HEK293 (cell line): ENCODE data around the gene SRRM5.
A peak's percentile ranks its signal among the peaks of the same experiment; 100 is the strongest.

ENCODE experiments used
- CTCF ChIA-PET: fragments of 350-600 bp; formaldehyde crosslinking; extraction: SDS; loops from one replicate; lab custom pipeline; 2021; ENCODE audit warnings: antibody characterized with exemption; lab: Yijun Ruan, JAX
- POLR2A ChIA-PET: fragments of 300-600 bp; formaldehyde crosslinking; extraction: SDS; loops from one replicate; lab custom pipeline; 2020; ENCODE audit warnings: antibody characterized with exemption, inconsistent platforms; lab: Yijun Ruan, JAX
- H3K27ac ChIP-seq: fragments of 200-500 bp; sonication (Bioruptor generic); 2 replicates; pipeline ENCODE4 v1.5.1; 2014; ENCODE audit warnings: low read depth, low read length, control low read depth, inconsistent platforms; ENCODE audit errors: extremely low read depth
- H3K36me3 ChIP-seq, 2 experiments: fragments of 200-500 bp in 1 of 2; sonication (Bioruptor generic) in 1 of 2; 1 replicate in 1 of 2; 2 replicates in 1 of 2; pipeline ENCODE4 v1.5.1; 2014 to 2017; ENCODE audit warnings: inconsistent platforms in 2 of 2, low read length in 2 of 2; ENCODE audit not compliant: control insufficient read depth in 2 of 2, insufficient read depth in 1 of 2
- H3K4me1 ChIP-seq: fragments of 200-500 bp; sonication (Bioruptor generic); 2 replicates; pipeline ENCODE4 v1.5.1; 2014; ENCODE audit warnings: mild to moderate bottlenecking, low read length, inconsistent platforms; ENCODE audit not compliant: control insufficient read depth, insufficient read depth
- H3K4me3 ChIP-seq: 2 replicates; pipeline ENCODE4 v1.5.1; 2011; ENCODE audit warnings: low read depth, mild to moderate bottlenecking, control low read depth, low read length, moderate library complexity
- H3K9me3 ChIP-seq: fragments of 200-500 bp; sonication (Bioruptor generic); 2 replicates; pipeline ENCODE4 v1.5.1; 2014; ENCODE audit warnings: low read depth, low read length, inconsistent platforms; ENCODE audit not compliant: control insufficient read depth, insufficient read depth
- CTCF ChIP-seq: fragments of 450-650 bp; formaldehyde crosslinking; IDR thresholded peaks from 2 replicates; pipeline ENCODE4 v1.5.1; 2016; ENCODE audit warnings: missing biosample characterization, missing genetic modification characterization
- GLI4 ChIP-seq: fragments of 450-650 bp; formaldehyde crosslinking; IDR thresholded peaks from 2 replicates; pipeline ENCODE4 v1.5.1; 2016; ENCODE audit warnings: missing biosample characterization, missing genetic modification characterization
- KLF1 ChIP-seq: fragments of 450-650 bp; formaldehyde crosslinking; IDR thresholded peaks from 2 replicates; pipeline ENCODE4 v1.5.1; 2016; ENCODE audit warnings: missing biosample characterization, missing genetic modification characterization
- KLF8 ChIP-seq: fragments of 450-650 bp; formaldehyde crosslinking; IDR thresholded peaks from 2 replicates; pipeline ENCODE4 v1.5.1; 2016; ENCODE audit warnings: missing biosample characterization, missing genetic modification characterization
- KLF9 ChIP-seq: fragments of 450-650 bp; formaldehyde crosslinking; IDR thresholded peaks from 2 replicates; pipeline ENCODE4 v1.5.1; 2016; ENCODE audit warnings: missing biosample characterization, missing genetic modification characterization, low read depth
- OSR2 ChIP-seq: fragments of 450-650 bp; formaldehyde crosslinking; IDR thresholded peaks from 2 replicates; pipeline ENCODE4 v1.5.1; 2016; ENCODE audit warnings: missing biosample characterization, missing genetic modification characterization
- REPIN1 ChIP-seq: fragments of 450-650 bp; formaldehyde crosslinking; IDR thresholded peaks from 2 replicates; pipeline ENCODE4 v1.5.1; 2017; ENCODE audit warnings: missing biosample characterization, missing genetic modification characterization, low read depth
- TRIM28 ChIP-seq: IDR thresholded peaks from 2 replicates; pipeline ENCODE4 v1.6.1; 2011; ENCODE audit warnings: low read length, control low read depth, borderline replicate concordance
- ZBTB10 ChIP-seq: fragments of 450-650 bp; formaldehyde crosslinking; IDR thresholded peaks from 2 replicates; pipeline ENCODE4 v1.5.1; 2016; ENCODE audit warnings: missing biosample characterization, missing genetic modification characterization
- ZFP69B ChIP-seq: fragments of 450-650 bp; formaldehyde crosslinking; IDR thresholded peaks from 2 replicates; pipeline ENCODE4 v1.5.1; 2016; ENCODE audit warnings: missing biosample characterization, missing genetic modification characterization
- ZIC2 ChIP-seq: fragments of 450-650 bp; formaldehyde crosslinking; IDR thresholded peaks from 2 replicates; pipeline ENCODE4 v1.5.1; 2016; ENCODE audit warnings: missing biosample characterization, missing genetic modification characterization
- ZNF140 ChIP-seq: fragments of 450-650 bp; formaldehyde crosslinking; IDR thresholded peaks from 2 replicates; pipeline ENCODE4 v1.5.1; 2016; ENCODE audit warnings: missing biosample characterization, missing genetic modification characterization
- ZNF175 ChIP-seq: fragments of 450-650 bp; formaldehyde crosslinking; IDR thresholded peaks from 2 replicates; pipeline ENCODE4 v1.5.1; 2016; ENCODE audit warnings: missing biosample characterization, missing genetic modification characterization
- ZNF24 ChIP-seq: fragments of 450-650 bp; formaldehyde crosslinking; IDR thresholded peaks from 2 replicates; pipeline ENCODE4 v1.5.1; 2016; ENCODE audit warnings: missing biosample characterization, missing genetic modification characterization
- ZNF248 ChIP-seq: fragments of 450-650 bp; formaldehyde crosslinking; IDR thresholded peaks from 2 replicates; pipeline ENCODE4 v1.5.1; 2017; ENCODE audit warnings: missing biosample characterization, missing genetic modification characterization
- ZNF311 ChIP-seq: fragments of 450-650 bp; formaldehyde crosslinking; IDR thresholded peaks from 2 replicates; pipeline ENCODE4 v1.5.1; 2017; ENCODE audit warnings: missing biosample characterization, missing genetic modification characterization, borderline replicate concordance
- ZNF362 ChIP-seq: fragments of 450-650 bp; formaldehyde crosslinking; IDR thresholded peaks from 2 replicates; pipeline ENCODE4 v1.5.1; 2016; ENCODE audit warnings: missing biosample characterization, missing genetic modification characterization
- ZNF433 ChIP-seq: fragments of 450-650 bp; formaldehyde crosslinking; IDR thresholded peaks from 2 replicates; pipeline ENCODE4 v1.5.1; 2016; ENCODE audit warnings: missing biosample characterization, missing genetic modification characterization, low read depth
- ZNF514 ChIP-seq: fragments of 450-650 bp; formaldehyde crosslinking; IDR thresholded peaks from 2 replicates; pipeline ENCODE4 v1.5.1; 2016; ENCODE audit warnings: missing biosample characterization, missing genetic modification characterization
- ZNF549 ChIP-seq: fragments of 450-650 bp; IDR thresholded peaks from 2 replicates; pipeline ENCODE4 v1.5.1; 2018; ENCODE audit warnings: missing biosample characterization, missing genetic modification characterization, mild to moderate bottlenecking, inconsistent platforms, moderate library complexity
- ZNF558 ChIP-seq: fragments of 450-650 bp; formaldehyde crosslinking; IDR thresholded peaks from 2 replicates; pipeline ENCODE4 v1.5.1; 2016; ENCODE audit warnings: missing biosample characterization, missing genetic modification characterization
- ZNF624 ChIP-seq: fragments of 450-650 bp; formaldehyde crosslinking; IDR thresholded peaks from 2 replicates; pipeline ENCODE4 v1.5.1; 2017; ENCODE audit warnings: missing biosample characterization, missing genetic modification characterization
- ZNF639 ChIP-seq: fragments of 450-650 bp; formaldehyde crosslinking; IDR thresholded peaks from 2 replicates; pipeline ENCODE4 v1.5.1; 2016; ENCODE audit warnings: missing biosample characterization, missing genetic modification characterization
- ZNF707 ChIP-seq: fragments of 450-650 bp; formaldehyde crosslinking; IDR thresholded peaks from 2 replicates; pipeline ENCODE4 v1.5.1; 2016; ENCODE audit warnings: missing biosample characterization, missing genetic modification characterization
- ZNF768 ChIP-seq: fragments of 450-650 bp; formaldehyde crosslinking; IDR thresholded peaks from 2 replicates; pipeline ENCODE4 v1.5.1; 2018; ENCODE audit warnings: missing biosample characterization, mild to moderate bottlenecking, missing genetic modification characterization
- TF ChIP-seq, protein P1 (sequence below): fragments of 450-650 bp; formaldehyde crosslinking; IDR thresholded peaks from 2 replicates; pipeline ENCODE4 v1.5.1; 2016; ENCODE audit warnings: missing biosample characterization, missing genetic modification characterization

The SRRM5 gene

GRCh38 chr19:43651758-43652545 lies 40.1 kb downstream of the SRRM5 start (continued):
- TF ChIP-seq ZNF514 (no peak), OSR2 (no peak), KLF9 (no peak), ZNF768 (tag by site-specific recombination) (peak; percentile 3; the same call in 1 of the 2 replicates), KLF1 (no peak), ZNF140 (tag by site-specific recombination) (no peak), ZBTB10 (tag by site-specific recombination) (no peak), CTCF (peak; percentile 94), ZNF24 (tag by site-specific recombination) (no peak), KLF8 (tag by site-specific recombination) (no peak; the same call in 1 of the 2 replicates), ZNF549 (tag by site-specific recombination) (no peak), ZNF311 (tag by site-specific recombination) (no peak), REPIN1 (tag by site-specific recombination) (no peak), ZFP69B (tag by site-specific recombination) (no peak), ZNF248 (no peak), ZNF175 (tag by site-specific recombination) (no peak), ZNF639 (tag by site-specific recombination) (no peak), GLI4 (tag by site-specific recombination) (no peak), ZNF707 (no peak), ZNF362 (no peak), ZNF624 (no peak)

GRCh38 chr19:43652546-43652874 lies 40.6 kb downstream of the SRRM5 start:
- 0 out of 2 replicates have a peak, but pooled peaks have one; percentile 1 for TF ChIP-seq ZNF558 (tag by site-specific recombination)
- peak; percentile 44; the same call in 1 of the 2 replicates for TF ChIP-seq ZIC2 (tag by site-specific recombination)
- TF ChIP-seq ZBTB10 (tag by site-specific recombination), result peak; percentile 67; the same call in 1 of the 2 replicates
- no peak for TF ChIP-seq ZNF433 (tag by site-specific recombination)
- TF ChIP-seq TRIM28, result no peak
- TF ChIP-seq, protein P1, sequence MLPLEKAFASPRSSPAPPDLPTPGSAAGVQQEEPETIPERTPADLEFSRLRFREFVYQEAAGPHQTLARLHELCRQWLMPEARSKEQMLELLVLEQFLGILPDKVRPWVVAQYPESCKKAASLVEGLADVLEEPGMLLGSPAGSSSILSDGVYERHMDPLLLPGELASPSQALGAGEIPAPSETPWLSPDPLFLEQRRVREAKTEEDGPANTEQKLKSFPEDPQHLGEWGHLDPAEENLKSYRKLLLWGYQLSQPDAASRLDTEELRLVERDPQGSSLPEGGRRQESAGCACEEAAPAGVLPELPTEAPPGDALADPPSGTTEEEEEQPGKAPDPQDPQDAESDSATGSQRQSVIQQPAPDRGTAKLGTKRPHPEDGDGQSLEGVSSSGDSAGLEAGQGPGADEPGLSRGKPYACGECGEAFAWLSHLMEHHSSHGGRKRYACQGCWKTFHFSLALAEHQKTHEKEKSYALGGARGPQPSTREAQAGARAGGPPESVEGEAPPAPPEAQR (tag by site-specific recombination), result 0 out of 2 replicates have a peak, but pooled peaks have one; percentile 6
- 0 out of 2 replicates have a peak, but pooled peaks have one; percentile 1 for TF ChIP-seq ZNF768 (tag by site-specific recombination)
- H3K9me3 ChIP-seq, result peaks cover 3% of the 10 kb centered on the region; the same call in 1 of the 2 replicates
- POLR2A ChIA-PET, result interaction anchor here (1.0 kb wide), 1 partner anchor 16 kb away, joined by 3 read pairs; no protein-coding TSS in a partner anchor
- peaks cover 3% of the 10 kb centered on the region for H3K4me1 ChIP-seq
- CTCF ChIA-PET, result interaction anchor here (0.6 to 4.6 kb wide), 28 partner anchors 9 to 213 kb away, joined by 3 to 52 read pairs (median 5); partner anchors contain the start of genes IRGC, IRGQ, ZNF283 and ZNF575
- H3K27ac ChIP-seq, result no peak overlapping the region
- H3K4me3 ChIP-seq, result no peak overlapping the region
- peaks cover 36 to 72% of the 10 kb centered on the region in 2 experiments for H3K36me3 ChIP-seq
